Medulla oblongata (tissue), 1 donor: ENCODE measurements around the gene PTGS2.
"Not testable (repeated sequence)": the region's sequence is repeated elsewhere in the genome, so short reads cannot be mapped to it uniquely, and the experiment has no call there.

Source experiments
- DNase-seq: peaks from one replicate; pipeline ENCODE4 v3.0.0-alpha.2; 2015; ENCODE audit errors: extremely low spot score

Gene PTGS2

DNA sequence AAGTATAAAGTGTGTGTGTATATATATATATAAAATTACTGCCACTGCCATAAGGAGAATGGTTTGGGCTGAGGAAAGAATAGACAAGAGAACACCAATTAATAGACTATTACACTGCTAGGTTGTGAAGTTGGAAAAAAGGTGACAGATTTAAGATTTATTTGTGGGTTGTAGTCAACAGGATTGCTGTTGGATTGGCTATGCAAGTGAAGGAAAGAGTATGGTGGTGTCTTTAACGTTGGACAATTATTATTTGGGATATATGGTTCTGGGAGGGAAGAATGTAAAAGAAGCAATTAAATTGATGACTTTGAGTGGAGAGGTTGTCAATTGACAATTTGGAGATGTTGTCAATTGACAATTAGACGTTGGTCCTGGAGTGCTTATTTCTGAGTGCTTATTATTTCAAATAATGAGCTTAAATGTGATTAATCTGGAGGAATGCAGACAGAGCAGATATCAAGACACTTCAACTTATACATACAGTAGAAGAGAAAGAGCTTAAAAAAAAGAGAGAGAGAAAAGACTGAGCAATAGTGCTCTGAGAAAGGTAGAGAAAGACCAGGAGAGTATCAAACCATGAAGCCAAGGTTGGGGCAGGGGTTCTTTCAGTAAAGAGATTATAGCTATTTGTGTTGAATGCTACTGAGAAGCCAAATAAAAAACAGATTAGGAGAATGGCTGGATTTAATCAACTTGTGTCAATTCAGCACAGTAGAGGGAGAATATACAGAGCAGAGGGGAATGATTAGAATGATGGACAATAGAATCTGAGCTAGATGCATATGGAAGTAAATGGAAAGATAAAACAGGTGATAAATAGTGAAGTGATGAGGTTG, 9.7 kb downstream of the PTGS2 start:
- DNase-seq, result no peak

DNA sequence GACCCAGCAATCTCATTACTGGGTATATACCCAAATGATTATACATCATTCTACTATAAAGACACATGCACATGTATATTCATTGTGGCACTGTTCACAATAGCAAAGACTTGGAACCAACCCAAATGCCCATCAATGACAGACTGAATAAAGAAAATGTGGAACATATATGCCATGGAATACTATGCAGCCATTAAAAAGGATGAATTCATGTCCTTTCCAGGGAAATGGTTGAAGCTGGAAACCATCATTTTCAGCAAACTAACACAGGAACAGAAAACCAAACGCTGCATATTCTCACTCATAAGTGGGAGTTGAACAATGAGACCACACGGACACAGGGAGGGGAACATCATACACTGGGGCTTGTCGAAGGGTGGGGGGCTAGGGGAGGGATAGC, 10.4 kb downstream of the PTGS2 start:
- DNase-seq, result not testable (repeated sequence)

DNA sequence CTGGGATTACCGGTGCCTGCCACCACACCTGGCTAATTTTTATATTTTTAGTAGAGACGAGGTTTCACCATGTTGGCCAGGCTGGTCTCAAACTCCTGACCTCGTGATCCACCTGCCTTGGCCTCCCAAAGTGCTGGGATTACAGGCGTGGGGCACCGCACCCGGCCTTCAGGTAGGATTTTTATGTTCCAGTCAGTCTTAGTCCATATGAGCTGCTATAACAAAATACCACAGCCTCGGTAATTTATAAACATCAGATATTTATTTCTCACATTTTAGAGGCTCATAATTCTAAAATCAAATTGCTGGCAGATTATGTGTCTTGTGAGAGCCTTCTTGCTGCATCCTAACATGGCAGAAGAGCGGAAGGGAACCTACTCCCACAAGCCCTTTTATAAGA, 16.0 kb downstream of the PTGS2 start:
- DNase-seq, result not testable (repeated sequence)

DNA sequence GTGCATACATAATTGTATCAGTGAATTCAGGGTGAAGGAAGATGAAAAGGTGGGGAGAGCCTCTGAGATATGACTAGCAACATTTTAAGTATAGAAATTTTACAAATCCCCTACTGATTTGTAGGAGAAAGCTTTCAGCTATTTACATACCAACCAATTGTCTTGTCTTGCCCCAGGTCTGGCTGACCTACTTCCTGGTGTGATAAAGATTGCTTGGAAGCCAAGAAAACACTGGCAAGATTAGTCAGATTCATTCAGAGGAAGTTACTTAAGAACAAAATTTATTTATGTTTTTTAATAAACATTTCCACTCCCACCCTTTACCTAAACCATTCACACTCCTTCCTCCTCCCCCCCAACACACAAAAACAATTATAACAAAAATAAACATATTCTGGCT, 17.5 kb downstream of the PTGS2 start:
- DNase-seq, result no peak

DNA sequence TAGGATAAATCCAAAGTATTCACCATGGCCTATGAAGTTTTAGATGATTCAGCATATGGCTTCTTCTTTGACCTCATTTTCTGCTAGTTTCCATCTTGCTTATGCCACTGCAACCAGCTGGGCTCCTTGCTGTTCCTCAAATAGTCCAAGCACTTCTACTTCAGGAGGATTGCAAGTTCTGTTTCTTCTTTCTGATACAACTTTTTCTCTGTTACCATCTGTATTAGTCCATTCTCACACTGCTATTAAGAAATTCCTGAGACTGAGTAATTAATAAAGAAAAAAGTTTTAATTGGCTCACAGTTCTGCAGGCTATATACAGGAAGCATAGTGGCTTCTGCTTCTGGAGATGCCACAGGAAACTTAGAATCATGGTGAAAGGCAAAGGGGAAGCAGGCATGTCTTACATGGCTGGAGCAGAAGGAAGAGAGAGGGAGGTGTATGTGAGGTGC, 20.3 kb downstream of the PTGS2 start:
- no peak for DNase-seq

DNA sequence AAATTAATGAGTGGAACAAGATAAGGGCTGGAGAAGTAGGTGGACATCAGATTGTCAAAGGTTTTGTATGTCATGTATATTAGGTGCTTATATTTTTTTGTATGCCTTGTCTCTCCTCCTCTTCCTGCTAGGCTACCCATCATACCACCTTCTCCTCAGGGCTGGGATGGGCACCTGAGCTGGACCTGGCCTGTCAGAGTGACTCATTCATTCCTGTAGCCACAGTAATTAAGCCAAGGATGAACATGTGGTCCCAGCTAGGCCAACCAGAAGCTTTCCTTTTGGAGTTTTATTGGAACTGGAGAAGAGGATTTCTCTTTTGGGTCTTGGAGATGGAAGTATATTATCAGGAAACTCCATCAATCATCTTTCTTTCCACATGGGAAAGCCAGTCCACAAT, 21.2 kb downstream of the PTGS2 start:
- no peak for DNase-seq

DNA sequence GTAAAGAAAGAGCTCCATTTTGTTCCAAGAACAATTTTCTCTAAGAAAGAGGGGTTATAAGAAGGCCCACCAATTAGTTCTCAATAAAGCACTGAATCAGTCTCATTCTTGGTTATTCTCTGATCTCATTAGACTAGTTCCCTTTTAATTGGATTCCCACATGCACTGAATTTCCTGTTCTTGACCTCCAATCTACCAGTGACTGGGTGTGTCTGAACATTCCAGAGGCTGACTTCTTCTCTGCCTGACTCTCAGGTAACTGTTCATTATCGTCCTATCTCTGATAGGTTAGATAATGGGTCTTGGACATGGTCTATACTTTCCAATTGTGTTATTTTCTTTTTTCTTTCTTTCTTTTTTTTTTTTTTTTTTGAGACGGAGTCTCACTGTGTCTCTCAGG, 22.7 kb downstream of the PTGS2 start:
- DNase-seq, result no peak

DNA sequence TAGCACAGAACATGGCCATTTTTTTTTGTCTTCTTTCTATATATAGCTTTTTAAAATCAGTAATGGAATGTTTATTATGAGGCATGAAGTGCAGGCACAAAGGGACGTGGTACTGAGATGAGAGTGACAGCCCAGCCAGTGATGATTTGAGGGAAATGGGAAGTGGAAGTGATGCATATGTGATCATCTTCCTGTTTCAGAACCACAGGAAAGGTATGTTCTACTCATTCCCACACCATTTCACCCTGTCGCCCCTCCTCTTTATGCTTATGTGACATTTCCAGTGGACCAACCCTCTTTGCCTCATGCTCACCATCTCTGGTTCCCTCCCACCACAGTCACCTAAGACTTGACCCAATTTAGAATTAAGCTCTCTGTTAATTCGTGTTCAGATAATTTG, 24.3 kb downstream of the PTGS2 start:
- no peak for DNase-seq

DNA sequence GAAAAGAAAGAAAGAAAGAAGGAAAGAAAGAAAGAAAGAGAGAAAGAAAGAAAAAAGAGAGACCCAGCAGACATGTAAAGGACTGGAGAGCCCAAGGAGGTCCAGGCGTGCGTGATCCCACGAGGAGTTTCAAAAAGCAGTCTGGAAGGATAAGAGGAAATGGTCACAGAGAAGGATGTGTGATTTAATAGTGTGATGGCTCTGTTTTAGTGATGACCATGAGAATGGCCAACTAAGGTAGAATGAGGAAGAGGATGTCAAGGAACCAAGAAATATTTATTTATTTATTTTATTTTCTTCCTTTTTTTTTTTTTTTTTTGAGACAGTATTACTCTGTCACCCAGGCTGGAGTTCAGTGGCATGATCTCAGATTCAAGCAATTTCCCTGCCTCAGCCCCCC, 25.5 kb downstream of the PTGS2 start:
- DNase-seq, result no peak

DNA sequence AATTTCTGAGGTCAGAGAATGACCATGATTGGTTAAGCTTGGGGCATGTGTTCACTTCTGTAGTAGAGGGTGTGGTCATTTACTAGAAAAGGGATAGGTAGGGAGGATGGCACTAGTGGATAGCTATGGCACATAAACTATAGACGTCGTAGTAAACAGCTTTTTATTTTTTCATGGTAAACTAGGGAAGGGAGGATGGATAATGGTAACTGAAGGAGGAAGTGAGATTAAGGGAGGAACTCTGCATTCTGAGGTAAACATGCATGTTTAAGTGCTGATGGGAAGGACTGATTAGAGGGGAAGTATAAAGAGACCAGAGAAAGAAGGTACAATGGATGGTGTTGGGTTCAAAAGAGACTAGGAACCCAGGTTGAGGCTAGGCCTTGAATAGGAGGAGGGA, 26.9 kb downstream of the PTGS2 start:
- DNase-seq, result no peak

DNA sequence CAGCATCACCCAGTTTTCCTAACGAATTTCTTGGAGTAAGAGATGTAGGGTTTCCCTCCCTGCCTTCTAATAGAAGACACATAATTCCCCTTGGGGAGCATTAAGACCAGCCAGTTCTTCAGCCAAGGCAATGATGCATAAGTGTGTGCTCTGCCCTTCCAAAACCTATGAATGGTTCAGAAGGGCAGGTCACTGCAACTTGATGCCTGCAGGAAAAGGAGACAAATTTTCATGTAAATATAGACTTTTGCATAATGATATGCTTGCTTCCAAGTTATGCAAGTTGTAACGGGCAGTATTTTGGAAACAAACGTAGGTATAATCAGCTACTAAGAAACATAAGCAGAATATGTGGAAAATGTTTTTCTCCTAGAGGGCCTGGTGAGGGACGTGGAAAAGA, 31.6 kb downstream of the PTGS2 start:
- DNase-seq, result no peak

DNA sequence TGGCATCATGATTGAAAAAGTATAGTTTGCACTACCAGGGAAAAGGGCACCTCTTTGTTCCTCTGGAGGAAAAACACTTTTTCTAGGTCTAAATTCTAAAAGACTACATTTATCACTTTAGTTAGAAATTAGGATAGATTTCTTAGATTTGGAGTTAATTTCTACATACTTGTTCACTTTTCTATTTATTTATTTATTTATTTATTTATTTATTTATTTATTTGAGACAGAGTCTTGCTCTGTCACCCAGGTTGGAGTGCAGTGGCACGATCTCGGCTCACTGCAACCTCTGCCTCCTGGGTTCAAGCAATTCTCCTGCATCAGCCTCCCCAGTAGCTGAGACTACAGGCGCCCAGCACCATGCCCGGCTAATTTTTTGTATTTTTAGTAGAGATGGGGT, 32.2 kb downstream of the PTGS2 start:
- not testable (repeated sequence) for DNase-seq

DNA sequence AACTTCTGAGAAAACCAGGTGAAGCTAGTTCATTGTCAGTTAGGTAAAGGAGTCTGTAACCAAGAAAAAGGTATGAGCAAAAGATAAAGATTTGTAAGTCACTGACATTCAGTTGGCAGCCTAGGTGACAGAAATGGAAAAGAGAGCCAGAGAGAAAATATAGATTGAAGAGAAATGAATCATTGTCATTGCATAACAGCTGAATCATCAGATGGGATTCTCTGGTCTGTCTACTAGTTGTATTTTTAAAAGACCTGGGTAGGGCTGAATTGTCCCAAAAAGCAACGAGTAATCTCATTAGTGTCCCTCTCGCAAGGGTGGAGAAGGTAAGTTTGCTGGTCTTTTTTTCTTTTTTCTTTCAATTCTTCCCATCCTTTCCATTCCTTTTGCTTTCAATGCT, 36.6 kb downstream of the PTGS2 start:
- no peak for DNase-seq

DNA sequence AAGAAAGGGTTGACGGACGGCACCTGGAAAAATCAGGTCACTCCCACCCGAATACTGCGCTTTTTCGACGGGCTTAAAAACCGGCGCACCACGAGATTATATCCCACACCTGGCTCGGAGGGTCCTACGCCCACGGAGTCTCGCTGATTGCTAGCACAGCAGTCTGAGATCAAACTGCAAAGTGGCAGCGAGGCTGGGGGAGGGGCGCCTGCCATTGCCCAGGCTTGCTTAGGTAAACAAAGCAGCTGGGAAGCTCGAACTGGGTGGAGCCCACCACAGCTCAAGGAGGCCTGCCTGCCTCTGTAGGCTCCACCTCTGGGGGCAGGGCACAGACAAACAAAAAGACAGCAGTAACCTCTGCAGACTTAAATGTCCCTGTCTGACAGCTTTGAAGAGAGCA, 42.7 kb downstream of the PTGS2 start:
- not testable (repeated sequence) for DNase-seq

DNA sequence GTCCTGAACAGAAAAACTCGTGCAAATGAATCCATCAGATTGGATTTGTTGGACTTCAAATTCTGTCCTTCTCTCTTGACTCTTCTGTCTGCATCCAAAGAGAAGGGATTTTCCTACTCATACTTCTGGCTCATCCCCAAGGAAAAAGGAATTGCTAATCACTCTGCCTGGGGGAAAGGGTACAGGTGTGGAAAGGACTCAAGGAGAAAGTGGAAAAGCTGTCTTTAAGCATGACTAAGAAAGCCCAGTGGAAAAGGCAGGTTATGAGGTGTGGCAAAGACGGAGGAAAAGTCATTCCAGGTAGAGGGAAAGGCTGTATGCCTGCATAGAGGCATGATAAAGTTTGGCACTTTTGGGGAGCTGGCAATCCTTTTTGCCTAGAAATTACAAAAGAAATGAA, 43.4 kb downstream of the PTGS2 start:
- DNase-seq, result no peak

DNA sequence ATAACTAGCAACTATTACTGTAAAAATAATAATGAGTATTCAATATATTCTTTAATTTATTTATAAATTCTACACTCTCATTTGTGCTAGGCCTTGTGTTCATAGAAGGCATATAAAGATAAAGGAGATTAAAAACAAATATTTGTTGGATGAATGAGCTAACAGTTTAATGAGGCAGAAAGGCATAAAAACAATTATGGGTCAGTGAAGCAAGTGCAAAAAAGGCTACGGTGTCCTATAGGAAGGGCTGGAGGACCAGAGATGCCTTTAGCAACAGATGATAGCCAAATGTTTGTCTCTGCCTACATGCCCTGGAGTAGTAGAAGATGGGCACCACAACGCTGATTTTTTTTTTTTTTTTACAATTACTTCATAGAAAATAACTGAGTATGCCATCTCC, 45.7 kb downstream of the PTGS2 start:
- no peak for DNase-seq

DNA sequence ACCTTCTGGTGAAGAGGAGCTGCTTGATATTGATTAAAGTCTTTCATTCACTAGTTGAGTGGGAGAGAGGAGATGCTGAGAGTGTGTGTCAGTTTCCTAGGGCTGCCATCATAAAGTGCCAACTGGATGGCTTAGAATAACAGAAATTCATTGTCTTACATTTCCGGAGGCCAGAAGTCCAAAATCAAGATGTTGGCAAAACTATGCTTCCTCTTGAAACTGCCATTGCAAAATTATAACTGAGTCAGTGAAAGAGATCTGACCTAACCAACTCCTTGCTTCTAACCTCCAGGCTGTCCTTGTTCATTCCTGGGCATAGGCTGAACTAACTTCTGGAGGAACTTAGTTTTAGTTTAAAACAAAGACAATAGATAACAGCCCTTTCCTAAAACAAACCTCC, 47.1 kb downstream of the PTGS2 start:
- DNase-seq, result no peak

DNA sequence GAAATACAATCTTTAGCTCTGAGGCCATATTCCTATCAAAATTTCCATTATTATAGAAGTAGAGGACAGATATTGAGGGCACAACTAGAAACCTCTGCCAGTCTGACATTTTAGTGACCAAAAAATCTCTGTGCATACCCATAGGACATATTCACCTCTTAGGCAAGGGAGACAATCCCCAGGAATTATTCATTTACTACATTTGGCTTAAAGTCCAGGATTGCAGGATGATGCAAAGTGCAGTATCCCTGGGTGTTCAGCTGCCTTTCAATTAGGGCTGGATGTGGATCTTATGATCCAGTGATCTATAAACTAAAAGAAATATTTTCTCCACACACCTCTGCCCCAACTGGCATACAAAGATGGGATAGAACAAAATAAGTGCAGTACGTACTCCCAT, 50.9 kb downstream of the PTGS2 start:
- DNase-seq, result no peak

DNA sequence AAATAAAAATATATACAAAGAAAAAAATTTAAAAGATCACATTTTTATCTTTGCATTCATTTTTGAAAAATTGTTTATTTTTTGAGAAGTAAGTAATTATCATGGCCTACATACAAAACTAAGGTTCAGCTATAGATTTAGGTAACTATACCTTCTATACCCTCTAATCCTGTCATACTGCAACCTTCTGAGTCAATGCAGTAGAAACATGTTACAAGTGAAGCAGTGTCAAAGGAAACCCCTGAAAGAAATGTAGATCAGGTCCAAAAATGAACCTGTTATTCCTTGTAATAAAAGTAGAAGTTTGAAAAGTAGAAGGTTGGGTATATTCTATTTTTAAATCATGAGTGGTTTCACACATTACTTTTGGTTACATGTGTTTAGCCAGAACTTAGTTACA, 51.3 kb downstream of the PTGS2 start:
- no peak for DNase-seq

DNA sequence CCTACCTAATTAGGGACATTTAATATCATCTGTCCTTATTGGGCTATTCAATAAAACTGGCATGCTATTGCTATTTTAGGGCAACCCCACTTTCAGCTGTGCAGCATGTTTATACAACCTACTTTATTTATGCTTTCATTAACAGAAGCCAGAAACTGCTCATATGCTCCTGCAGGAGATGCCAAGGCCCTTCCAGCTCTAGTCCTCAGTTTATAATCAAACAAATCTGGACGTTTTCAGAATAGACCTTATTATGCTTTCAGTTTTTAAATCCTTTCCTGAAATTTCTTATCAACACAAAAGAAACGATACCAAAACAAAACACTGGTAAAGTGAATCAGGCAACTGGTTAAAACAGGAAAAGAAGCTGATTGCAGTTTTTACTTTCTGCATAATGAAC, 53.2 kb downstream of the PTGS2 start:
- no peak for DNase-seq

DNA sequence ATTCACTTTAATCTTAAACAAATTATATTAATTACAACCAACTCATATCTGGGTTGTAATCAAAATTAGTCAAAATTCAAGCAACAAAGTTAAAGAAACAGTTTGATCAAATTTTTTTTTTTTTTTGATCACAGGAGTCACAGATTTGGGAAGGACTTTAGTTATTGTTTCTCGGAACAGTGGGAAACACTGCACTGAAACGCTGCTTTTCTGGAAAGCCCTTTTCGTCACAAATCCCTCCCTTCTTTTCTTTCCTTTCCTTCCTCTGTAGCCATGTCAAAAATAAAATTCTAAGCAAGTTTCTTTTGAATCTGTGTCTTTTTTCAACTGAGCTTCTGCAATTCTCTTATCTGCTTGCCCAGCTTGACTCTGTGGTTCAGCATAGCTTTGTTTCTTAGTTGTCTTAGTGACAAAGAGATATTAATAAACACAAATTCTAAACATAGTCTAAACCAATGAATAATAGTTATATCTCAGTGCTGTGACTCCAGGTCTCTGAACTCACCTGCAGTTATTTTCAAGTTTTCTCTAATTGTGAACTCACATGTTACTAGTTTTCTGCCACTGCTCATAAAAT, 53.8 kb downstream of the PTGS2 start:
- DNase-seq, result no peak

DNA sequence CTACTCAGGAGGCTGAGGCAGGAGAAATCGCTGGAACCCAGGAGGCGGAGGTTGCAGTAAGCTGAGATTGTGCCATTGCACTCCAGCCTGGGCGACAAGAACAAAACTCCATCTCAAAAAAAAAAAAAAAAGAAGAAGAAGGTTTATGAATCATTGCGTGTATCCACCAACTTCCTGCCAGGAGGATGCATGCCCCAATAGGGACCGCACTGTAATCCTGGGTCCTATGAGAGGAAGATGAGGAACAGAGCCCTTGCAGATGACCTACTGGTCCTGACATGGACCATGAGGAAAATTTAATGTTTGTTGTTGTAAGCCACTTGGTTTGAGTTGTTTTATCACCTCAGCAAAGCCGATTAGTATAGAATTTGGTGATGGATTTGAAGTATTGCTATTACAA, 56.7 kb downstream of the PTGS2 start:
- no peak for DNase-seq
